ENCODE measurements around the gene NDUFAF8. TPM values are rescaled to one million over a fixed set of nuclear protein-coding genes. Genes with fewer than 3 reads are reported as not detected.

The NDUFAF8 gene
- total RNA-seq, 1 donor from 2014 or later = 23.0 TPM

- DNase-seq (ENCODE audit: low read depth in 2 of 2) = no peak
Measured at GRCh38 chr17:81273698-81274470, 34.8 kb downstream of the NDUFAF8 start.

GRCh38 chr17:81274471-81274855, 35.3 kb downstream of the NDUFAF8 start:
- no peak for DNase-seq (ENCODE audit: low read depth in 2 of 2)

- DNase-seq (ENCODE audit: low read depth in 2 of 2) = no peak
Measured at GRCh38 chr17:81276781-81277180, 37.7 kb downstream of the NDUFAF8 start.

GRCh38 chr17:81277421-81277820, 38.3 kb downstream of the NDUFAF8 start:
- no peak for DNase-seq (ENCODE audit: low read depth in 2 of 2)

GRCh38 chr17:81277946-81278693, 39.0 kb downstream of the NDUFAF8 start:
- no peak for DNase-seq (ENCODE audit: low read depth in 2 of 2)

- no peak for DNase-seq (ENCODE audit: low read depth in 2 of 2)
Measured at GRCh38 chr17:81278831-81279230, 39.7 kb downstream of the NDUFAF8 start.

GRCh38 chr17:81279278-81280275, 40.5 kb downstream of the NDUFAF8 start:
- no peak for DNase-seq (ENCODE audit: low read depth in 2 of 2)

GRCh38 chr17:81280571-81280970, 41.5 kb downstream of the NDUFAF8 start:
- DNase-seq (ENCODE audit: low read depth in 2 of 2) = no peak

GRCh38 chr17:81282141-81282540, 43.0 kb downstream of the NDUFAF8 start:
- DNase-seq (ENCODE audit: low read depth in 2 of 2) = no peak

GRCh38 chr17:81282876-81283275, 43.8 kb downstream of the NDUFAF8 start:
- no peak for DNase-seq (ENCODE audit: low read depth in 2 of 2)

GRCh38 chr17:81285179-81285878, 46.2 kb downstream of the NDUFAF8 start:
- DNase-seq (ENCODE audit: low read depth in 2 of 2) = peak; percentile 49 to 76

GRCh38 chr17:81285894-81286293, 46.8 kb downstream of the NDUFAF8 start:
- DNase-seq (ENCODE audit: low read depth in 2 of 2) = no peak

- DNase-seq (ENCODE audit: low read depth in 2 of 2) = no peak
Measured at GRCh38 chr17:81286491-81287145, 47.5 kb downstream of the NDUFAF8 start.

GRCh38 chr17:81287152-81287551, 48.0 kb downstream of the NDUFAF8 start:
- DNase-seq (ENCODE audit: low read depth in 2 of 2) = no peak

GRCh38 chr17:81287741-81288430, 48.8 kb downstream of the NDUFAF8 start:
- DNase-seq (ENCODE audit: low read depth in 2 of 2) = no peak

GRCh38 chr17:81288715-81289114, 49.6 kb downstream of the NDUFAF8 start:
- no peak for DNase-seq (ENCODE audit: low read depth in 2 of 2)

- no peak for DNase-seq (ENCODE audit: low read depth in 2 of 2)
Measured at GRCh38 chr17:81289627-81290026, 50.5 kb downstream of the NDUFAF8 start.

- DNase-seq (ENCODE audit: low read depth in 2 of 2) = no peak
Measured at GRCh38 chr17:81290230-81290629, 51.1 kb downstream of the NDUFAF8 start.
